H1 (cell line): ENCODE results near the gene HDLBP. TPM values are rescaled to one million over a fixed set of nuclear protein-coding genes. Genes with fewer than 3 reads are reported as not detected.

Experiments
- CTCF ChIA-PET: fragments of 300-600 bp; sonication (Branson Sonifier 250); formaldehyde crosslinking; loops from one replicate; lab custom pipeline; 2021; ENCODE audit not compliant: partially characterized antibody; lab: Charles Lee
- POLR2A ChIA-PET: fragments of 300-600 bp; sonication (Branson Sonifier 250); formaldehyde crosslinking; loops from one replicate; lab custom pipeline; 2021; ENCODE audit warnings: inconsistent platforms; ENCODE audit not compliant: partially characterized antibody; lab: Charles Lee
- DNase-seq, 2 experiments: peaks; one replicate each; pipeline versions ENCODE4 v3.0.0 to v3.0.0-alpha.2; 2010 to 2022; ENCODE audit warnings: low spot score in 2 of 2, low read depth in 1 of 2, mixed read lengths in 1 of 2
- FAIRE-seq: peaks from 2 replicates; lab custom pipeline; 2011; peaks lifted over from hg19 to GRCh38; lab: Jason Lieb, UNC
- H2AFZ ChIP-seq: 2 replicates; pipeline ENCODE4 v1.8.1; 2012; ENCODE audit warnings: low read length, inconsistent platforms
- H2AK5ac ChIP-seq: 2 replicates; pipeline ENCODE4 v1.6.1; 2013; ENCODE audit warnings: low read depth, low read length
- H2BK120ac ChIP-seq: replicated peaks from 2 replicates; pipeline ENCODE3; 2013; ENCODE audit warnings: low read depth, low read length, inconsistent platforms
- H2BK12ac ChIP-seq: 2 replicates; pipeline ENCODE4 v1.6.1; 2013; ENCODE audit warnings: low read depth, low read length
- H2BK15ac ChIP-seq: 2 replicates; pipeline ENCODE4 v1.6.1; 2013; ENCODE audit warnings: low read length
- H2BK20ac ChIP-seq: 2 replicates; pipeline ENCODE4 v1.6.1; 2013; ENCODE audit warnings: low read length
- H2BK5ac ChIP-seq: 2 replicates; pipeline ENCODE4 v1.6.1; 2013; ENCODE audit warnings: low read depth, low read length
- H3K14ac ChIP-seq: 2 replicates; pipeline ENCODE4 v1.6.1; 2013; ENCODE audit warnings: inconsistent platforms; ENCODE audit not compliant: insufficient read length
- H3K18ac ChIP-seq: 2 replicates; pipeline ENCODE4 v1.6.1; 2013; ENCODE audit warnings: low read length; ENCODE audit errors: extremely low read depth
- H3K23ac ChIP-seq: 2 replicates; pipeline ENCODE4 v1.6.1; 2013; ENCODE audit warnings: inconsistent platforms; ENCODE audit not compliant: insufficient read length
- H3K23me2 ChIP-seq: 2 replicates; pipeline ENCODE4 v1.6.1; 2013; ENCODE audit warnings: low read depth, low read length
- H3K27ac ChIP-seq: 2 replicates; pipeline ENCODE4 v1.6.1; 2011; ENCODE audit warnings: low read depth, low read length, inconsistent platforms
- H3K27me3 ChIP-seq, 4 experiments: replicated peaks in 1 of 4; 1 replicate in 1 of 4; 2 replicates in 3 of 4; pipeline versions ENCODE4 v1.6.1 to v1.8.1; 2011 to 2013; ENCODE audit warnings: low read length in 3 of 4, mild to moderate bottlenecking in 3 of 4, inconsistent platforms in 2 of 4, mixed read lengths in 2 of 4, moderate library complexity in 1 of 4; ENCODE audit not compliant: control insufficient read depth in 3 of 4, insufficient read depth in 3 of 4; ENCODE audit errors: extremely low read depth in 1 of 4
- H3K36me3 ChIP-seq, 4 experiments: 2 replicates each; pipeline versions ENCODE4 v1.6.1 to v1.8.1; 2011 to 2013; ENCODE audit warnings: mild to moderate bottlenecking in 4 of 4, low read length in 3 of 4, moderate library complexity in 2 of 4, control low read depth in 1 of 4, inconsistent platforms in 1 of 4; ENCODE audit not compliant: insufficient read depth in 4 of 4, control insufficient read depth in 2 of 4
- H3K4ac ChIP-seq: replicated peaks from 2 replicates; pipeline ENCODE3; 2013; ENCODE audit warnings: low read length, low read depth, mixed read lengths, inconsistent platforms; ENCODE audit not compliant: insufficient read length
- H3K4me1 ChIP-seq, 4 experiments: replicated peaks in 1 of 4; 1 replicate in 1 of 4; 2 replicates in 3 of 4; pipeline versions ENCODE4 v1.6.1 to v1.8.1; 2011 to 2013; ENCODE audit warnings: low read length in 3 of 4, inconsistent platforms in 2 of 4, mixed read lengths in 1 of 4; ENCODE audit not compliant: insufficient read depth in 4 of 4, control insufficient read depth in 3 of 4
- H3K4me2 ChIP-seq, 2 experiments: 2 replicates each; pipeline versions ENCODE4 v1.6.1 to v1.8.1; 2011 to 2013; ENCODE audit warnings: low read depth in 2 of 2, low read length in 2 of 2, control low read depth in 1 of 2, inconsistent platforms in 1 of 2, mild to moderate bottlenecking in 1 of 2; ENCODE audit not compliant: insufficient read depth in 1 of 2
- H3K4me3 ChIP-seq, 4 experiments: fragments of 200-600, 300-600 bp in 1 of 4; sonication (generic), shearing (Covaris generic), sonication (Bioruptor Twin) in 1 of 4; 2 replicates each; pipeline versions ENCODE4 v1.5.1 to v1.8.1; 2011 to 2016; ENCODE audit warnings: low read length in 4 of 4, low read depth in 3 of 4, control low read depth in 2 of 4, inconsistent platforms in 2 of 4, mild to moderate bottlenecking in 2 of 4, mixed read lengths in 1 of 4, moderate library complexity in 1 of 4; ENCODE audit not compliant: insufficient read depth in 2 of 4; ENCODE audit errors: extremely low read depth in 1 of 4
- H3K56ac ChIP-seq: replicated peaks from 2 replicates; pipeline ENCODE3; 2013; ENCODE audit warnings: low read depth, mild to moderate bottlenecking, mixed read lengths, low read length, inconsistent platforms; ENCODE audit not compliant: insufficient read length
- H3K79me1 ChIP-seq: 2 replicates; pipeline ENCODE4 v1.6.1; 2013; ENCODE audit warnings: low read depth, low read length, control low read depth
- H3K79me2 ChIP-seq, 2 experiments: 2 replicates each; pipeline versions ENCODE4 v1.6.1 to v1.8.1; 2012 to 2013; ENCODE audit warnings: low read length in 2 of 2, mild to moderate bottlenecking in 2 of 2, inconsistent platforms in 1 of 2; ENCODE audit not compliant: insufficient read depth in 2 of 2, control insufficient read depth in 1 of 2
- H3K9ac ChIP-seq, 4 experiments: replicated peaks in 1 of 4; 1 replicate in 1 of 4; 2 replicates in 3 of 4; pipeline versions ENCODE4 v1.6.1 to v1.8.1; 2011 to 2013; ENCODE audit warnings: low read depth in 3 of 4, low read length in 3 of 4, control low read depth in 2 of 4, mild to moderate bottlenecking in 2 of 4, moderate library complexity in 2 of 4, inconsistent platforms in 1 of 4; ENCODE audit errors: extremely low read depth in 1 of 4
- H3K9me3 ChIP-seq, 2 experiments: 2 replicates each; pipeline versions ENCODE4 v1.6.1 to v1.8.1; 2012 to 2013; ENCODE audit warnings: mild to moderate bottlenecking in 2 of 2, moderate library complexity in 2 of 2, control low read depth in 1 of 2, inconsistent platforms in 1 of 2, low read depth in 1 of 2, low read length in 1 of 2, mixed read lengths in 1 of 2; ENCODE audit not compliant: insufficient read depth in 2 of 2
- H4K20me1 ChIP-seq, 2 experiments: replicated peaks in 1 of 2; 2 replicates each; pipeline versions ENCODE3 to v1.8.1; 2011 to 2013; ENCODE audit warnings: inconsistent platforms in 2 of 2, low read length in 2 of 2, mild to moderate bottlenecking in 1 of 2; ENCODE audit not compliant: insufficient read depth in 2 of 2, control insufficient read depth in 1 of 2
- H4K5ac ChIP-seq: 2 replicates; pipeline ENCODE4 v1.6.1; 2013; ENCODE audit warnings: low read length, low read depth, mixed read lengths, inconsistent platforms; ENCODE audit not compliant: insufficient read length
- H4K8ac ChIP-seq: 2 replicates; pipeline ENCODE4 v1.8.0; 2013; ENCODE audit warnings: mild to moderate bottlenecking, moderate library complexity, low read length, inconsistent platforms; ENCODE audit not compliant: insufficient read depth; ENCODE audit errors: extremely low read depth
- H4K91ac ChIP-seq: replicated peaks from 2 replicates; pipeline ENCODE3; 2013; ENCODE audit warnings: low read length, mixed read lengths, inconsistent platforms; ENCODE audit not compliant: insufficient read length
- CHD2 ChIP-seq: IDR thresholded peaks from 2 replicates; pipeline ENCODE4 v1.6.1; 2012; ENCODE audit warnings: low read length, improper control_type of control experiment
- CTBP2 ChIP-seq: IDR thresholded peaks from 2 replicates; pipeline ENCODE4 v1.7.0; 2011; ENCODE audit warnings: borderline replicate concordance, mild to moderate bottlenecking, moderate library complexity, mixed read lengths, low read length; ENCODE audit not compliant: insufficient read depth, insufficient read length
- GTF2F1 ChIP-seq: IDR thresholded peaks from 2 replicates; pipeline ENCODE4 v1.6.1; 2012; ENCODE audit warnings: low read depth, low read length, improper control_type of control experiment, borderline replicate concordance
- JUND ChIP-seq: IDR thresholded peaks from 2 replicates; pipeline ENCODE4 v1.6.1; 2011; ENCODE audit warnings: mild to moderate bottlenecking, improper control_type of control experiment, low read length
- KDM4A ChIP-seq: IDR thresholded peaks from one replicate; pipeline ENCODE4 v1.7.1; 2012; ENCODE audit warnings: low read depth, mild to moderate bottlenecking, moderate library complexity, low read length, inconsistent platforms; ENCODE audit not compliant: severe bottlenecking
- NANOG ChIP-seq: IDR thresholded peaks from 2 replicates; pipeline ENCODE4 v1.6.1; 2011; ENCODE audit warnings: low read length, low read depth, mild to moderate bottlenecking, inconsistent platforms; ENCODE audit not compliant: insufficient read depth, poor library complexity, severe bottlenecking
- POLR2A ChIP-seq, 2 experiments: IDR thresholded peaks; 1 replicate in 1 of 2; 2 replicates in 1 of 2; pipeline ENCODE4 v1.6.1; 2011; ENCODE audit warnings: low read depth in 2 of 2, low read length in 2 of 2, mild to moderate bottlenecking in 2 of 2; ENCODE audit errors: control extremely low read depth in 1 of 2
- POLR2AphosphoS5 ChIP-seq: IDR thresholded peaks from 2 replicates; pipeline ENCODE4 v1.6.1; 2011; ENCODE audit warnings: low read depth, low read length
- RFX5 ChIP-seq: IDR thresholded peaks from 2 replicates; pipeline ENCODE4 v1.6.1; 2011; ENCODE audit warnings: low read depth, low read length, improper control_type of control experiment, borderline replicate concordance
- SAP30 ChIP-seq: fragments of 300-600 bp; sonication (generic); IDR thresholded peaks from 2 replicates; pipeline ENCODE4 v1.7.1; 2012; ENCODE audit warnings: low read length, moderate library complexity, mild to moderate bottlenecking, inconsistent platforms; ENCODE audit not compliant: insufficient read depth, insufficient replicate concordance
- SIN3A ChIP-seq, 2 experiments: IDR thresholded peaks in 1 of 2; conservative IDR thresholded peaks in 1 of 2; 2 replicates each; pipeline ENCODE4 v1.6.1; 2011 to 2012; ENCODE audit warnings: low read length in 2 of 2, improper control_type of control experiment in 1 of 2, low read depth in 1 of 2, mild to moderate bottlenecking in 1 of 2
- SP2 ChIP-seq: IDR thresholded peaks from 2 replicates; pipeline ENCODE4 v1.6.1; 2012; ENCODE audit warnings: mild to moderate bottlenecking, low read length, inconsistent platforms
- SRF ChIP-seq: IDR thresholded peaks from 2 replicates; pipeline ENCODE4 v1.6.1; 2011; ENCODE audit warnings: mild to moderate bottlenecking, low read depth, low read length, moderate library complexity
- WGBS, 2 experiments: shearing (Covaris generic) in 1 of 2; methylation state at CpG; one replicate each; pipeline versions ENCODE4 v1.1.6 to v1.1.7; 2013 to 2015; ENCODE audit warnings: low lambda C conversion rate in 2 of 2, mixed read lengths in 2 of 2, inconsistent platforms in 1 of 2, low coverage in 1 of 2, missing lambda C conversion rate in 1 of 2; ENCODE audit not compliant: insufficient replicate concordance in 2 of 2, insufficient coverage in 1 of 2, insufficient read length in 1 of 2; ENCODE audit errors: extremely low coverage in 1 of 2, missing lambda C conversion rate in 1 of 2; 5-methylcytosine and 5-hydroxymethylcytosine counted together
- polyA plus RNA-seq, 7 experiments: library from polyadenylated mRNA; depleted of rRNA in 3 of 7; stranded (reverse) in 5 of 7; unstranded in 2 of 7; fragments of >200 nt in 5 of 7; fragments of 200-250 nt in 2 of 7; gene quantifications; 1 replicate in 5 of 7; 2 replicates in 1 of 7; 4 replicates in 1 of 7; pipeline versions ENCODE4 v1.2.1 to v1.2.3, GENCODE V29; 2011 to 2013; ENCODE audit warnings: missing spikeins in 2 of 7, mixed read lengths in 2 of 7
- total RNA-seq: library from RNA; stranded (reverse); fragmentation: NEBNext Ultra II Directional; extraction: Animal tissue kit (Norgen Biotek cat#: 25700); gene quantifications from 2 replicates; pipeline ENCODE4 v1.2.1, GENCODE V29; 2021

Gene HDLBP
- total and polyA plus RNA-seq, 2 of the 8 experiments (the other 6 are each of a cell fraction or from before 2014, with no cell fraction given): 185 to 360 TPM

DNA sequence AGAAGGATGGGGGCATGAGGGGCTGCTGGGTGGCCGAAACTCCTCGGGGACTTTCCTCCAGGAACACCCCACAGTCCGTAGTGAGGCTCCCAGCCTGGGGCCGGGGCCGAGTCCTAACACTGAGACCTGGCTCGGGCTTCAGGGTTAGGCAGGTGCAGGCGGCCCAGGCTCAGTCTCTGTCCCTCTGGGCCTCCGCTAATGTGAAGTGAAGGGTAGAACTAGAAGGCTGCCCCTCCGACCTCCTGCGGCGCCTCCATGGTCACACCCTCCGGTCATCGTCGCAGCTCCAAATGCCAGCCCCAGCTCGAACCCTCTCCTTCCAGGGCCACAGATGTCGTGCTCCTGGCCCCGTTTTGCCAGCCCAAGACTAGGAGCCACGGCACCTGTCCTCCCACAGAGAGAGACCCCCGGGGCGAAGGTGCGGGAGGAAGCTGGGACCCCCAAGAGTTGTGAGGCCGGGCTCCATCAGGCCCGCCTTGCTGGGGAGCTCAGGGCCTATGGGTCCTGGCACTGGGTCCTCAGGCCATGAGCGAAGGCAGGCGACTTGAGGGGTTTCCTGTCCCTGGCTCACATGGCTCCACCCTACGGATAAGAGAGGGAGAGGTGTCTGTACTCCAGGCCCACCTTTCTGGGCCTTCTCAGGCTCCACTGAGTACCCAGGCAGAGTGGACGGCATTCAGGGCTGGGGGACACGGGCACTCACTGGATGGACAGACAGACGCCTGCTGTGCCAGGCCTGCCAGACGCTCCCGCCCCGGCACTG lies 126.2 kb downstream of the HDLBP start:
- FAIRE-seq: no peak
- no peak overlapping the region for H3K56ac ChIP-seq
- H3K36me3 ChIP-seq: no peaks in the 10 kb centered on the region
- no peak overlapping the region for H2BK5ac ChIP-seq
- no peaks in the 10 kb centered on the region for H4K20me1 ChIP-seq
- peak overlapping the region; percentile 8; the same call in 1 of the 2 replicates for H4K8ac ChIP-seq
- H3K23me2 ChIP-seq: no peaks in the 10 kb centered on the region
- H2BK12ac ChIP-seq: no peak overlapping the region
- no peak overlapping the region for H2AK5ac ChIP-seq
- H4K91ac ChIP-seq: no peak overlapping the region
- H3K79me2 ChIP-seq: no peaks in the 10 kb centered on the region
- H4K5ac ChIP-seq: no peak overlapping the region
- no peak overlapping the region for H3K27ac ChIP-seq
- peaks cover 0 to 14% (median 7%) of the 10 kb centered on the region in 4 experiments; a peak in 6 of 7 replicates for H3K4me1 ChIP-seq
- H3K4me3 ChIP-seq: no peak overlapping the region
- no peak overlapping the region for H2AFZ ChIP-seq
- H3K18ac ChIP-seq: no peak overlapping the region
- H2BK20ac ChIP-seq: no peak overlapping the region
- no peak overlapping the region for H3K4ac ChIP-seq
- no peaks in the 10 kb centered on the region for H3K27me3 ChIP-seq
- POLR2A ChIA-PET: no interaction called here
- CTCF ChIA-PET: interaction anchor here (0.6 to 2.2 kb wide), 5 partner anchors 9 to 222 kb away, joined by 3 to 8 read pairs (median 6); no protein-coding TSS in a partner anchor
- DNase-seq: no peak
- no peaks in the 10 kb centered on the region for H3K9me3 ChIP-seq
- no peak overlapping the region for H3K4me2 ChIP-seq
- no peak overlapping the region for H2BK15ac ChIP-seq
- no peak overlapping the region for H3K23ac ChIP-seq
- WGBS, 2 experiments: 88% methylated on average over 25 of the region's 32 CpGs; no CpG with 5 or more reads in 1 of the 2 experiments
- H3K9ac ChIP-seq: no peak overlapping the region
- H2BK120ac ChIP-seq: no peak overlapping the region
- H3K79me1 ChIP-seq: no peaks in the 10 kb centered on the region
- H3K14ac ChIP-seq: no peak overlapping the region
- TF ChIP-seq GTF2F1 (no peak), SP2 (no peak), POLR2AphosphoS5 (no peak), RFX5 (no peak), SAP30 (no peak), JUND (no peak), CHD2 (no peak), KDM4A (no peak), CTBP2 (no peak), POLR2A (IDR thresholded peaks at IDR 0.05; ENCODE audit: control extremely low read depth in 1 of 2, low read depth in 2 of 2, low read length in 2 of 2) (no peak), NANOG (no peak), SIN3A (conservative IDR thresholded peaks at IDR 0.05 in 1 of 2, IDR thresholded peaks at IDR 0.05 in 1 of 2; ENCODE audit: low read depth in 1 of 2, low read length in 2 of 2) (no peak), SRF (no peak)
